ENCODE results near the gene TANK.

The TANK gene

GRCh38 chr2:161141033-161141432 lies 19.2 kb upstream of the TANK start:
- no peak for DNase-seq (ENCODE audit: low read depth)
- no peak overlapping the region for H3K4me3 ChIP-seq (ENCODE audit: low read length)
- no peak for TF ChIP-seq CTCF (conservative IDR thresholded peaks at IDR 0.05; ENCODE audit: low read depth, low read length)

- TF ChIP-seq CTCF (conservative IDR thresholded peaks at IDR 0.05; ENCODE audit: low read depth, low read length): no peak
- DNase-seq (ENCODE audit: low read depth): no peak
- H3K4me3 ChIP-seq (ENCODE audit: low read length): no peak overlapping the region
Measured at GRCh38 chr2:161146209-161146775, 13.9 kb upstream of the TANK start.

- H3K4me3 ChIP-seq (ENCODE audit: low read length): no peak overlapping the region
- no peak for TF ChIP-seq CTCF (conservative IDR thresholded peaks at IDR 0.05; ENCODE audit: low read depth, low read length)
- DNase-seq (ENCODE audit: low read depth): no peak
Measured at GRCh38 chr2:161146996-161147395, 13.2 kb upstream of the TANK start.

GRCh38 chr2:161147856-161148255 lies 12.4 kb upstream of the TANK start:
- TF ChIP-seq CTCF (conservative IDR thresholded peaks at IDR 0.05; ENCODE audit: low read depth, low read length): no peak
- no peak overlapping the region for H3K4me3 ChIP-seq (ENCODE audit: low read length)
- no peak for DNase-seq (ENCODE audit: low read depth)

GRCh38 chr2:161150704-161151103 lies 9.5 kb upstream of the TANK start:
- TF ChIP-seq CTCF (conservative IDR thresholded peaks at IDR 0.05; ENCODE audit: low read depth, low read length): no peak
- no peak overlapping the region for H3K4me3 ChIP-seq (ENCODE audit: low read length)
- no peak for DNase-seq (ENCODE audit: low read depth)

- no peak overlapping the region for H3K4me3 ChIP-seq (ENCODE audit: low read length)
- DNase-seq (ENCODE audit: low read depth): no peak
- TF ChIP-seq CTCF (conservative IDR thresholded peaks at IDR 0.05; ENCODE audit: low read depth, low read length): no peak
Measured at GRCh38 chr2:161152302-161152701, 7.9 kb upstream of the TANK start.

GRCh38 chr2:161158882-161159281 lies 1.3 kb upstream of the TANK start:
- H3K4me3 ChIP-seq (ENCODE audit: low read length): no peak overlapping the region
- DNase-seq (ENCODE audit: low read depth): no peak
- no peak for TF ChIP-seq CTCF (conservative IDR thresholded peaks at IDR 0.05; ENCODE audit: low read depth, low read length)
